Neural cell (in vitro differentiated cells): ENCODE results near the gene TAC3.

Experiments
- EP300 ChIP-seq: fragments of 450-650 bp; conservative IDR thresholded peaks from 2 replicates; pipeline ENCODE4 v1.6.1; 2014; ENCODE audit warnings: antibody characterized with exemption, mild to moderate bottlenecking, moderate library complexity; ENCODE audit not compliant: poor library complexity, severe bottlenecking
- EZH2 ChIP-seq: fragments of 200-600, 300-800 bp; shearing (Covaris generic), sonication (generic); IDR thresholded peaks from 2 replicates; pipeline ENCODE4 v1.6.1; 2014; ENCODE audit warnings: antibody characterized with exemption, low read length, borderline replicate concordance, mild to moderate bottlenecking; ENCODE audit not compliant: insufficient read depth, poor library complexity, severe bottlenecking
- POLR2AphosphoS5 ChIP-seq: IDR thresholded peaks from 2 replicates; pipeline ENCODE4 v1.6.1; 2012
- RAD21 ChIP-seq: fragments of 450-650 bp; conservative IDR thresholded peaks from 2 replicates; pipeline ENCODE4 v1.6.1; 2014; ENCODE audit warnings: antibody characterized with exemption, mild to moderate bottlenecking, moderate library complexity
- TAF1 ChIP-seq: IDR thresholded peaks from 2 replicates; pipeline ENCODE4 v1.6.1; 2012; ENCODE audit warnings: low read depth
- TF ChIP-seq, protein P1 (sequence below): fragments of 450-650 bp; IDR thresholded peaks from 2 replicates; pipeline ENCODE4 v1.5.1; 2014; ENCODE audit warnings: antibody characterized with exemption, mild to moderate bottlenecking, moderate library complexity; ENCODE audit not compliant: poor library complexity, severe bottlenecking

DNA sequence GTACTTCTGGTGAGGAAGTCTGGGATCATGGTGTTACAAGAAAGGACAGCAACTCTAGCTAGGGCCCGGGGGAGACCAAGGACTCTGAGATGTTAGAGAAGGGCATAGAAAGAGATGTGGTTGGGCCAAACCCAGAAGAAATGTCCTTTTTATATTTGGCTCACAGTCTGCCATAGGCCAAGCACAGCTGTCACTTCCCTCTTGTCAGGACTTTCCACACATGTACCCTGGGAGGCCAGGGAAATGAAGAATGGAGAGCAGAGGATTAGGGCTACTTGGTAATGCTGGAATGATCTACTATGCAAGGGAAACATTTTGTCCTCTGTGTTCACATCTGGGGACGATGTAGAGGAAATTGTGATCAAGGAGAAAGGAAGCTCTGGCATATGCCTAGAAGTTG is 24.4 kb upstream of the TAC3 start:
- TF ChIP-seq, protein P1, sequence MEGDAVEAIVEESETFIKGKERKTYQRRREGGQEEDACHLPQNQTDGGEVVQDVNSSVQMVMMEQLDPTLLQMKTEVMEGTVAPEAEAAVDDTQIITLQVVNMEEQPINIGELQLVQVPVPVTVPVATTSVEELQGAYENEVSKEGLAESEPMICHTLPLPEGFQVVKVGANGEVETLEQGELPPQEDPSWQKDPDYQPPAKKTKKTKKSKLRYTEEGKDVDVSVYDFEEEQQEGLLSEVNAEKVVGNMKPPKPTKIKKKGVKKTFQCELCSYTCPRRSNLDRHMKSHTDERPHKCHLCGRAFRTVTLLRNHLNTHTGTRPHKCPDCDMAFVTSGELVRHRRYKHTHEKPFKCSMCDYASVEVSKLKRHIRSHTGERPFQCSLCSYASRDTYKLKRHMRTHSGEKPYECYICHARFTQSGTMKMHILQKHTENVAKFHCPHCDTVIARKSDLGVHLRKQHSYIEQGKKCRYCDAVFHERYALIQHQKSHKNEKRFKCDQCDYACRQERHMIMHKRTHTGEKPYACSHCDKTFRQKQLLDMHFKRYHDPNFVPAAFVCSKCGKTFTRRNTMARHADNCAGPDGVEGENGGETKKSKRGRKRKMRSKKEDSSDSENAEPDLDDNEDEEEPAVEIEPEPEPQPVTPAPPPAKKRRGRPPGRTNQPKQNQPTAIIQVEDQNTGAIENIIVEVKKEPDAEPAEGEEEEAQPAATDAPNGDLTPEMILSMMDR, result no peak
- TF ChIP-seq EP300 (no peak), TAF1 (no peak), EZH2 (no peak), POLR2AphosphoS5 (no peak), RAD21 (no peak)
